SK-N-SH (cell line): ENCODE data around the gene MGRN1. TPM values are rescaled to one million over a fixed set of nuclear protein-coding genes. Genes with fewer than 3 reads are reported as not detected.

Source experiments
- CTCF ChIA-PET: fragments of 300-600, 350-600 bp; formaldehyde crosslinking; extraction: SDS; loops from one replicate; lab custom pipeline; 2021; lab: Yijun Ruan, JAX
- POLR2A ChIA-PET: fragments of 350-600 bp; sonication (Branson Sonifier 250); formaldehyde crosslinking; extraction: SDS; loops from one replicate; lab custom pipeline; 2020; ENCODE audit warnings: antibody characterized with exemption, inconsistent platforms; lab: Yijun Ruan, JAX
- DNase-seq: peaks from one replicate; pipeline ENCODE4 v3.0.0; 2012
- H2AFZ ChIP-seq: fragments of 200-600 bp; sonication (generic); 2 replicates; pipeline ENCODE4 v1.8.1; 2016; ENCODE audit warnings: antibody characterized with exemption, mild to moderate bottlenecking, low read depth
- H3F3A ChIP-seq: fragments of 200-600 bp; sonication (generic); replicated peaks from 2 replicates; pipeline ENCODE3; 2016; ENCODE audit warnings: antibody characterized with exemption, mild to moderate bottlenecking; ENCODE audit not compliant: insufficient read depth
- H3K27ac ChIP-seq, 2 experiments: fragments of 200-500 bp in 1 of 2; fragments of 200-600 bp in 1 of 2; sonication (Bioruptor generic) in 1 of 2; sonication (generic), shearing (Covaris generic) in 1 of 2; 2 replicates each; pipeline versions ENCODE4 v1.5.1 to v1.6.1; 2014 to 2016; ENCODE audit warnings: low read depth in 2 of 2, inconsistent platforms in 1 of 2, low read length in 1 of 2, mild to moderate bottlenecking in 1 of 2, mixed read lengths in 1 of 2
- H3K27me3 ChIP-seq: fragments of 200-600 bp; sonication (generic), shearing (Covaris generic); 2 replicates; pipeline ENCODE4 v1.6.1; 2016; ENCODE audit warnings: mixed run types; ENCODE audit not compliant: insufficient read depth
- H3K36me3 ChIP-seq, 2 experiments: fragments of 200-500 bp in 1 of 2; fragments of 200-600 bp in 1 of 2; sonication (Bioruptor generic) in 1 of 2; sonication (generic) in 1 of 2; replicated peaks in 1 of 2; 2 replicates each; pipeline versions ENCODE3 to v1.5.1; 2014 to 2016; ENCODE audit warnings: low read length in 1 of 2, mild to moderate bottlenecking in 1 of 2; ENCODE audit not compliant: insufficient read depth in 2 of 2, control insufficient read depth in 1 of 2
- H3K4me1 ChIP-seq, 2 experiments: fragments of 200-500 bp in 1 of 2; fragments of 200-600 bp in 1 of 2; sonication (Bioruptor generic) in 1 of 2; sonication (generic), shearing (Covaris generic) in 1 of 2; 2 replicates each; pipeline versions ENCODE4 v1.5.1 to v1.6.1; 2014 to 2016; ENCODE audit warnings: low read depth in 1 of 2, low read length in 1 of 2, mixed run types in 1 of 2; ENCODE audit not compliant: insufficient read depth in 2 of 2, control insufficient read depth in 1 of 2
- H3K4me2 ChIP-seq: fragments of 200-600 bp; sonication (generic), shearing (Covaris generic); 2 replicates; pipeline ENCODE4 v1.6.1; 2017; ENCODE audit warnings: mixed run types
- H3K4me3 ChIP-seq, 2 experiments: fragments of 200-500 bp in 1 of 2; fragments of 200-600 bp in 1 of 2; sonication (Bioruptor generic) in 1 of 2; sonication (generic), shearing (Covaris generic) in 1 of 2; 2 replicates each; pipeline versions ENCODE4 v1.5.1 to v1.8.1; 2014 to 2016; ENCODE audit warnings: low read depth in 2 of 2, inconsistent platforms in 1 of 2, low read length in 1 of 2, mild to moderate bottlenecking in 1 of 2, mixed read lengths in 1 of 2, moderate library complexity in 1 of 2
- H3K79me2 ChIP-seq: fragments of 200-600 bp; sonication (generic); 2 replicates; pipeline ENCODE4 v1.8.1; 2017; ENCODE audit warnings: mild to moderate bottlenecking; ENCODE audit not compliant: insufficient read depth
- H3K9ac ChIP-seq: fragments of 200-600 bp; sonication (generic); 2 replicates; pipeline ENCODE4 v1.6.1; 2017; ENCODE audit warnings: mixed run types
- H3K9me2 ChIP-seq: fragments of 200-600 bp; sonication (generic); 2 replicates; pipeline ENCODE4 v1.6.1; 2017; ENCODE audit warnings: mixed run types
- H3K9me3 ChIP-seq: fragments of 200-600 bp; sonication (generic); 2 replicates; pipeline ENCODE4 v1.6.1; 2017; ENCODE audit warnings: mixed run types, mild to moderate bottlenecking, moderate library complexity
- H4K20me1 ChIP-seq: fragments of 200-600 bp; sonication (generic); 2 replicates; pipeline ENCODE4 v1.6.1; 2017; ENCODE audit warnings: mild to moderate bottlenecking, mixed run types; ENCODE audit not compliant: insufficient read depth
- MAX ChIP-seq: IDR thresholded peaks from 2 replicates; pipeline ENCODE4 v1.4.0; 2012; ENCODE audit warnings: low read depth
- MXI1 ChIP-seq: IDR thresholded peaks from 2 replicates; pipeline ENCODE4 v1.6.1; 2012; ENCODE audit warnings: mild to moderate bottlenecking, low read depth, low read length, improper control_type of control experiment
- RAD21 ChIP-seq: IDR thresholded peaks from 2 replicates; pipeline ENCODE4 v1.6.1; 2012; ENCODE audit warnings: mild to moderate bottlenecking, low read length
- REST ChIP-seq: IDR thresholded peaks from 2 replicates; pipeline ENCODE4 v1.6.1; 2012; ENCODE audit warnings: mild to moderate bottlenecking, low read depth, low read length, moderate library complexity
- SIN3A ChIP-seq: IDR thresholded peaks from 2 replicates; pipeline ENCODE4 v1.6.1; 2012; ENCODE audit warnings: low read depth, mild to moderate bottlenecking, low read length, moderate library complexity, borderline replicate concordance
- TEAD4 ChIP-seq: IDR thresholded peaks from 2 replicates; pipeline ENCODE4 v1.4.0; 2012; ENCODE audit warnings: mild to moderate bottlenecking, borderline replicate concordance; ENCODE audit not compliant: insufficient read depth
- ZBTB33 ChIP-seq: IDR thresholded peaks from 2 replicates; pipeline ENCODE4 v1.4.0; 2012; ENCODE audit warnings: low read depth, borderline replicate concordance
- WGBS: methylation state at CpG from one replicate; pipeline ENCODE4 v1.1.6; 2017; ENCODE audit warnings: low lambda C conversion rate; 5-methylcytosine and 5-hydroxymethylcytosine counted together
- polyA plus RNA-seq, 3 experiments: library from polyadenylated mRNA; depleted of rRNA; stranded (reverse); fragments of >200 nt; gene quantifications; 2 replicates each; pipeline ENCODE4 v1.2.3, GENCODE V29; 2012

Gene MGRN1
- polyA plus RNA-seq, 1 of the 3 experiments (the other 2 are of a cell fraction) = 13.3 TPM

- POLR2A ChIA-PET = no interaction called here
- Histone ChIP-seq H3K9me2 (no peaks in the 10 kb centered on the region), H3K79me2 (peaks cover 55% of the 10 kb centered on the region), H3F3A (peaks cover 13% of the 10 kb centered on the region), H3K9me3 (no peaks in the 10 kb centered on the region), H3K27ac (peak overlapping the region; percentile 78 to 84; a peak in 3 of 4 replicates), H3K9ac (peak overlapping the region; percentile 80), H3K36me3 (peaks cover 0 to 7% of the 10 kb centered on the region in 2 experiments), H3K4me1 (peaks cover 13 to 38% of the 10 kb centered on the region in 2 experiments; a peak in 3 of 4 replicates), H3K27me3 (no peaks in the 10 kb centered on the region), H3K4me2 (peak overlapping the region; percentile 88), H4K20me1 (peaks cover 36% of the 10 kb centered on the region), H3K4me3 (peak overlapping the region; percentile 83 to 94), H2AFZ (no peak overlapping the region)
- DNase-seq = peak; percentile 79
- WGBS = 2% methylated on average over 19 of the region's 92 CpGs
- TF ChIP-seq MXI1 (peak; percentile 84), TEAD4 (no peak), SIN3A (0 out of 2 replicates have a peak, but pooled peaks have one; percentile 40), REST (no peak), RAD21 (no peak), MAX (peak; percentile 82), ZBTB33 (no peak)
- CTCF ChIA-PET = interaction anchor here (1.5 to 2.1 kb wide), 4 partner anchors 10 to 65 kb away, joined by 4 to 10 read pairs (median 6); partner anchors contain the start of gene MGRN1
These were observed 10.7 kb upstream of the MGRN1 start for GRCh38 chr16:4613636-4614570.
